DOHH2 (cell line): ENCODE data around the gene TUBAL3.

Experiments
- H3F3A ChIP-seq: fragments of 200-600 bp; sonication (generic), shearing (Covaris generic); 2 replicates; pipeline ENCODE4 v1.6.0; 2016; ENCODE audit warnings: antibody characterized with exemption, mild to moderate bottlenecking; ENCODE audit not compliant: control insufficient read depth, insufficient read depth
- H3K27ac ChIP-seq: fragments of 200-600 bp; sonication (generic); 2 replicates; pipeline ENCODE4 v1.5.1; 2014; ENCODE audit warnings: low read depth, mild to moderate bottlenecking, low read length, moderate library complexity
- H3K27me3 ChIP-seq: fragments of 200-600 bp; sonication (generic); 2 replicates; pipeline ENCODE4 v1.6.1; 2014; ENCODE audit warnings: mild to moderate bottlenecking, low read length, mixed read lengths; ENCODE audit not compliant: control insufficient read depth
- H3K36me3 ChIP-seq: fragments of 200-600 bp; sonication (generic); 2 replicates; pipeline ENCODE4 v1.6.1; 2014; ENCODE audit warnings: mild to moderate bottlenecking, low read length, moderate library complexity, mixed read lengths; ENCODE audit not compliant: control insufficient read depth
- H3K4me1 ChIP-seq: fragments of 200-600 bp; sonication (generic); 2 replicates; pipeline ENCODE4 v1.6.1; 2014; ENCODE audit warnings: mild to moderate bottlenecking, low read length, mixed read lengths; ENCODE audit not compliant: control insufficient read depth
- H3K4me2 ChIP-seq: fragments of 200-600 bp; sonication (generic); 2 replicates; pipeline ENCODE4 v1.6.0; 2014; ENCODE audit warnings: mild to moderate bottlenecking, low read length, moderate library complexity
- H3K4me3 ChIP-seq: fragments of 200-600 bp; sonication (generic); 2 replicates; pipeline ENCODE4 v1.5.1; 2014; ENCODE audit warnings: mild to moderate bottlenecking, low read length, mixed read lengths
- H3K79me2 ChIP-seq: fragments of 200-600 bp; sonication (generic); 2 replicates; pipeline ENCODE4 v1.6.1; 2014; ENCODE audit warnings: mild to moderate bottlenecking, low read length, mixed read lengths; ENCODE audit not compliant: control insufficient read depth
- H3K9me2 ChIP-seq: fragments of 200-600 bp; sonication (generic); replicated peaks from 2 replicates; pipeline ENCODE4 v1.6.1; 2014; ENCODE audit warnings: mild to moderate bottlenecking, low read length, mixed read lengths; ENCODE audit not compliant: control insufficient read depth
- H3K9me3 ChIP-seq: fragments of 200-600 bp; sonication (generic); 2 replicates; pipeline ENCODE4 v1.6.1; 2014; ENCODE audit warnings: antibody characterized with exemption, low read length, mixed read lengths; ENCODE audit not compliant: control insufficient read depth, insufficient read depth
- H4K20me1 ChIP-seq: fragments of 200-600 bp; sonication (generic); 2 replicates; pipeline ENCODE4 v1.6.0; 2014; ENCODE audit warnings: low read depth, mild to moderate bottlenecking, antibody characterized with exemption, low read length, moderate library complexity; ENCODE audit not compliant: control insufficient read depth, insufficient read depth
- CTCF ChIP-seq: fragments of 200-600 bp; sonication (generic); IDR thresholded peaks from one replicate; pipeline ENCODE4 v1.5.1; 2014; ENCODE audit warnings: antibody characterized with exemption, mild to moderate bottlenecking, low read depth, low read length; ENCODE audit not compliant: poor library complexity, severe bottlenecking
- EZH2phosphoT487 ChIP-seq: fragments of 200-600 bp; sonication (generic); IDR thresholded peaks from 2 replicates; pipeline ENCODE4 v1.6.1; 2017; ENCODE audit warnings: borderline replicate concordance, mild to moderate bottlenecking, antibody characterized with exemption, low read length, moderate library complexity, mixed read lengths

TUBAL3 gene

GRCh38 chr10:5399332-5399731, 5.3 kb downstream of the TUBAL3 start:
- Histone ChIP-seq H3K9me2 (no peaks in the 10 kb centered on the region), H3K4me2 (no peak overlapping the region), H3K27ac (no peak overlapping the region), H3K4me3 (no peak overlapping the region), H4K20me1 (no peaks in the 10 kb centered on the region), H3F3A (no peaks in the 10 kb centered on the region), H3K9me3 (no peaks in the 10 kb centered on the region), H3K79me2 (no peaks in the 10 kb centered on the region), H3K4me1 (no peaks in the 10 kb centered on the region), H3K36me3 (no peaks in the 10 kb centered on the region), H3K27me3 (peaks cover 10% of the 10 kb centered on the region)
- TF ChIP-seq CTCF (no peak), EZH2phosphoT487 (no peak)

- Histone ChIP-seq H3K9me2 (no peaks in the 10 kb centered on the region), H3K4me2 (no peak overlapping the region), H3K4me1 (no peaks in the 10 kb centered on the region), H3K27ac (no peak overlapping the region), H4K20me1 (no peaks in the 10 kb centered on the region), H3K36me3 (no peaks in the 10 kb centered on the region), H3K9me3 (no peaks in the 10 kb centered on the region), H3K4me3 (no peak overlapping the region), H3F3A (no peaks in the 10 kb centered on the region), H3K27me3 (peaks cover 10% of the 10 kb centered on the region), H3K79me2 (no peaks in the 10 kb centered on the region)
- TF ChIP-seq EZH2phosphoT487 (no peak), CTCF (no peak)
Observed at GRCh38 chr10:5396556-5397300, 7.9 kb downstream of the TUBAL3 start.

- Histone ChIP-seq H3K4me3 (no peak overlapping the region), H4K20me1 (no peaks in the 10 kb centered on the region), H3K27ac (no peak overlapping the region), H3K4me1 (no peaks in the 10 kb centered on the region), H3K27me3 (peaks cover 8% of the 10 kb centered on the region), H3K9me3 (peaks cover 12% of the 10 kb centered on the region; the same call in 1 of the 2 replicates), H3K4me2 (no peak overlapping the region), H3K9me2 (no peaks in the 10 kb centered on the region), H3K36me3 (no peaks in the 10 kb centered on the region), H3K79me2 (no peaks in the 10 kb centered on the region), H3F3A (no peaks in the 10 kb centered on the region)
- no peak for TF ChIP-seq EZH2phosphoT487
- no peak for TF ChIP-seq CTCF
Observed at GRCh38 chr10:5395168-5395567, 9.5 kb downstream of the TUBAL3 start.
